Measurements from ENCODE around the gene GPRC5B.

DNA sequence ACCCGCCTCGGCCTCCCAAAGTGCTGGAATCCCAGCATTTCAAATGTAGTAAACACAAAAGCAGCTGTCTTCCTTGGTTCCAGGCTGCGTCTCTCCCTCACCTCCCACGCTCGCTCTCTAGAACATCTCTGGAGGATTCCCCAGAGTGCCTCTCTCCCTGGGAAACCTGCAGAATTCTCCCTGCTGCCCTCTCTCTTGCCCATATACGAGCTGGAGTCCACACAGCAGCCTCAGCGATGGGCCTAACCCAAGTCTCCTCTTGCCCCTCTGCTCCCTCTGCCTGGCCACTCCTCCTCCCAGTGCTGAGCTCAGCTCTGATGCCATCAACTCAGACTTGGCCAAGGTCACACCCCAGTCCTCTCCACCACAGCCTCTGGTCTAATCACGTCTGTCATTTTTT, 10.6 kb downstream of the GPRC5B start:
- no peak for TF ChIP-seq EZH2phosphoT487 (IDR thresholded peaks at IDR 0.05; ENCODE audit: insufficient read depth, low read depth)
- TF ChIP-seq EZH2 (IDR thresholded peaks at IDR 0.05; ENCODE audit: insufficient read depth, poor library complexity, severe bottlenecking) = no peak
